Measurements from ENCODE around the gene VSIG10L.

Gene VSIG10L

GRCh38 chr19:51311351-51312257 lies 30.3 kb downstream of the VSIG10L start, which contains the start of gene IGLON5:
Gene IGLON5, plus strand, starts transcription at chr19:51311644. Its CDS starts 204 bp downstream, at chr19:51311848.
- DNase-seq = no peak

- no peak for DNase-seq
Measured at GRCh38 chr19:51305479-51305878, 36.5 kb downstream of the VSIG10L start.

DNA sequence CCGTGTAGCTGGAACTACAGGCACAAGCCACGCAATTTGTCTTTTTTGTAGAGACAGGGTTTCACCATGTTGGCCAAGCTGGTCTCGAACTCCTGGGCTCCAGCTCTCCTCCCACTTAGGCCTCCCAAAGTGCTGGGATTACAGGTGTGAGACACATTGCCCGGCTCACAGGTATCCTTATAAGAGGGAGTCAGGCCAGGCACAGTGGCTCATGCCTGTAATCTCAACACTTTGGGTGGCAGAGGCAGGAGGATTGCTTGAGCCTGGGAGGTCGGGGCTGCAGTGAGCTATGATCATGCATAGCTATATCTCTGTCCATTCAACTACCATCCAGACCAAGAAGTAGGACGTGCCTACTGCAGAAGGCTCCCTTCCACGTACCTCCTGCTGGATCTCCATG lies 40.7 kb downstream of the VSIG10L start:
- no peak for DNase-seq

DNA sequence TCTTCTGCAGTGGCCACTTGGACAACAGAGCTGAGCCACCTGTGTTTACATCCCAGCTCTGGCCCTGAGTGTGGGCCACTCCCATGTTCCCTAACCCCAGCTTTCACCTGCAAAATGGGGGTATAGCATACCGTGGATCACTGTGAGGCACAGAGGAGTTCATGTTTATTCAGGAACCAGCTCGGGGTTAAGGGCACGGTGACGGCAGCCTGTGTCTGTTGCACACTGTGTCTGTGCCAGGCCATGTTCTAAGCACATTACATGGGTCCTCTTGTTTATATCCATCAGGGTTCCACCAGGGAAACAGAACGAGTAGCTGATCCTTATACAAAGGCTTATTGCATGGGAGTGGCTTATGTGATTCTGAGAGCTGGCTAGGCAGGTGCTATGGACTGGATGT lies 44.5 kb downstream of the VSIG10L start:
- DNase-seq = no peak

DNA sequence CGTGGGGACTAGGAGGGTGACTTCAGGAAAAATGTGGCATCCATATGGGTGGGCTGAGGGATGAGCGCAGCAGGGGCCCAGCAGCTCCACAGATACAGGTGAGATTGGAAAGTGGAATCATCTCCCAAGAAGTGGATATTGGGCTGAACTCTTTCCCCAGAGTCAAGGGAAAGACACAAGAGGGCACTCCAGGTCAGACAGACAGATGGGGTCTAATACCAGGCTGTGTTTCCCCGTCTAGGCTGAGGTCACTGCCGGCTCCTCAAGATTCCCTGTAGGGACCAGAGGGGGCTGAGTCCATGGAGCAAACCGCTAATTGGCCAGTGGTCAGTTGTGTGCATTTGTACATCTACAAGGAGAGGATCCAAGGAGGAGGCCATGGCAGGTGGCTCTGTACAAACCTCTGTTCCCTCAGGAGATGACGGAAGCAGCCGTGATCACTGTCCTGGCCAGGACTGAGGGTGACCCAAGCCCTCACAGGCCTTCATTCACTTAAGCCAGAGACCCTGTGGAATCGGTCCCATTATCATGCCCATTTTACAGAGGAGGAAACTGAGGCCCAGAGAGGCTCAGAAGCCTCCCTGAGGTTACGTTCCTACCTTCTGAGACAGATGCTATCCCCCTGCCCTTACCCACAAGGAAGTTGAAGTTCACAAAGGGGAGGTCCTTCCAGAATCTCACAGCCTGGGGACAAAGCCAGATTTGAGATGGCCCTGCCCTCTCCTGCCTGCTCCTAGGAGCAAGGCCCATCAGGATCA lies 45.4 kb downstream of the VSIG10L start:
- DNase-seq = no peak

GRCh38 chr19:51295382-51296126 lies 46.4 kb downstream of the VSIG10L start:
- no peak for DNase-seq

GRCh38 chr19:51294977-51295375 lies 47.0 kb downstream of the VSIG10L start:
- DNase-seq = no peak

DNA sequence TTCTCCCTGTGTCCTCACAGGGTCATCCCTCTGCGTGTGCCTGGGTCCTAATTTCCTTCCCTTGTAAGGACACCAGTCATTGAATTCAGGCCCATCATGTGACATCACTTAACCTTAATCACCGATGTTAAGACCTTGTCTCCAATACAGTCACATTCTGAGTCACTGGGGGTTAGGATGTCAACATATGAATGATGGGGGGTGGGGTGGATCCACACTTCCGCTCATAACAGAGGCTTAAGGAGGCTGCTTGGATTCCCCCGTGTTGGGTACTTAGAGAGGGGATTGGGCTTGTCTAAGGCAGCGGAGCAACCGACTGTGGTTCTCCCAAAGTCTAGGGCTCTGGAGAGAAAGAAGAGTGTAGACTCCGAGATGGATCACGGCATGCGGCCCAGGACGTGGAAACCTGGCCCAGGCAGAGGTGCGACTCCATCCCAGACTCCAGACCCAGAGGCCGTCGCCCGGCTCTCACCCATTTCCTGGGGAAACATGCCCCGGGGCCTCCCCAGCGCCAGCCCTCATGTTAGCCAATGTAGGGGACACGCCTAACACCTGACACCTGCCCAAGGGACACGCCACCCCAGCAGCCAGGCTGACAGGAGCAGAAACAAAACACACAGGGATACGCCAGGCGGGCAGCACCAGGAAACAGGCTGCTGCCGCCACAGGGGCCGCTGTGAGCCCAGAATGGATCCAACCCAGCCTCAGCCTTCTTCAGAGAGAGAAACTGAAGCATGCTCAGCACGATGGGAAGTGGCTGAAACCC lies 47.5 kb downstream of the VSIG10L start:
- no peak for DNase-seq

GRCh38 chr19:51293571-51294210 lies 48.2 kb downstream of the VSIG10L start:
- DNase-seq = no peak

GRCh38 chr19:51292971-51293370 lies 49.0 kb downstream of the VSIG10L start:
- no peak for DNase-seq

DNA sequence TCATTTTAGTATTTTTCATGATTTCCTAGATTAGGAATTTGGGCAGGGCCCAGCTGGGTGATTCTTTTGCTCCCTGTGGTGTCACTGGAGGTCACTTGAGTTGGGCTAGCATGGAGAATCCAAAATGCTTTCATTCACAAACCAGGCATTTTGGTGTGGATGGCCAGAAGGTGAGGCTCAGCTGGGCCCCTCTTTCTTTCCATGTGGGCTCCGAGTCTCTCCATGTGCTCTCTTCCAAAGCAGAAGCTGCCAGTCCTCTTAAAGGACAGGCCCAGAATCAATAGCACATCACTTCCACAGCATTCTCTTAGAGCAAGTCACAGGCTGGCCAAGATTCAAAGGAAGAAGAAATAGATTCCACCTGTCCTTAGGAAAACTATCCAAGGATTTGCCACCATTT lies 52.3 kb downstream of the VSIG10L start:
- no peak for DNase-seq

DNA sequence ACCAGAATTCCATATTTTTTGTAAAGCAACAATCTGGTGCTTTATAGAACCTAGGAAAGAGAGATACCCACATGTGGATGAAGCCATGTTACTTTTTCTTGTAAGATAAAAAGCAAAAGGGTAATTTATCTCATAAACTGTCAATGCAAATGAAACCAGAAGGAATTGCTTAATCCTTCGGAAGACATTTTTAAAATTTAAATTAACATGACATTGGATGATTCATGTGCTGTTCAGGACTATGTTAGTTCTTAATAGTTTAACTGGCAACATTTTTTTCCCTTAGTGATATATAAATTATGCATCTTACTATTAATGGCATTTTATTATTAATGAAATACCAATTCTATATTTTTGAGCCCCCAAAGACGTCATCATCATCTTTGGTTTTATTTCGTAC lies 56.3 kb downstream of the VSIG10L start:
- no peak for DNase-seq

DNA sequence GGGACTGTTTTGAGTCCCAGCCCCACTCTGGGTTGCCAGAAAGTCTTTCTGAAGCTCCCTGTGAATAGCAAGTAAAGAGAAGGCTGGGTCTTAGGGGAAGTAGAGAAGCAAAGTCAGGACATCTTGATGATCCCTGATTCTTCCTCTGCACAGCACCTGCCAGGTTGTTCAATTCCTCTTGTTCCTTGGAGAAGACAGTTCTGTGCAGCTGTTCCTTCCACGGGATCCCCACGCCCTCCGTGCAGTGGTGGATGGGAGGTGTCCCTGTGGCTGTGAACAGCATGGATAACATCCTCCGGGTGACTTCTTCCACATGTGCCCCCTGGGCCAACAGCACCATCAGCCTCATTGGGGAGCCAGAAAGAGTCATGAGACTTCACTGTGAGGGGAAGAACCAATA lies 59.6 kb downstream of the VSIG10L start:
- no peak for DNase-seq

Data from NCI-H1048 (cell line).